K562 (cell line): ENCODE results near the gene TBC1D2. TPM values are rescaled to one million over a fixed set of nuclear protein-coding genes. Genes with fewer than 3 reads are reported as not detected.

ENCODE experiments used
- CREBBP ChIP-seq: IDR thresholded peaks from one replicate; pipeline ENCODE4 v1.6.1; 2012; ENCODE audit warnings: low read depth, mild to moderate bottlenecking, control low read depth, inconsistent platforms, low read length
- CTBP1 ChIP-seq: fragments of 450-650 bp; IDR thresholded peaks from 2 replicates; pipeline ENCODE4 v1.6.1; 2016; ENCODE audit warnings: borderline replicate concordance
- ELF1 ChIP-seq: fragments of 200-800 bp; sonication (Bioruptor generic); IDR thresholded peaks from 2 replicates; pipeline ENCODE4 v1.6.1; 2016; ENCODE audit warnings: missing genetic modification characterization, missing compliant biosample characterization
- HDAC2 ChIP-seq: fragments of 450-650 bp; IDR thresholded peaks from 2 replicates; pipeline ENCODE4 v1.6.1; 2016; ENCODE audit warnings: mild to moderate bottlenecking
- HINFP ChIP-seq: fragments of 450-650 bp; conservative IDR thresholded peaks from 2 replicates; pipeline ENCODE4 v1.6.1; 2016; ENCODE audit warnings: missing genetic modification characterization, low read depth, mild to moderate bottlenecking, control low read depth, missing compliant biosample characterization
- HMG20A ChIP-seq: fragments of 450-650 bp; formaldehyde crosslinking; conservative IDR thresholded peaks from 2 replicates; pipeline ENCODE4 v1.4.0; 2020; ENCODE audit warnings: mild to moderate bottlenecking, mixed read lengths
- JUND ChIP-seq, 2 experiments: IDR thresholded peaks; 2 replicates in 1 of 2; 3 replicates in 1 of 2; pipeline ENCODE4 v1.6.1; 2011; ENCODE audit warnings: borderline replicate concordance in 2 of 2, low read depth in 2 of 2, low read length in 2 of 2, improper control_type of control experiment in 1 of 2, missing biosample characterization in 1 of 2, missing genetic modification characterization in 1 of 2, missing genetic modification reagents in 1 of 2
- KAT7 ChIP-seq: sonication (generic); formaldehyde crosslinking; IDR thresholded peaks from 2 replicates; pipeline ENCODE4 v1.8.0; 2022; ENCODE audit warnings: missing genetic modification reagents, mild to moderate bottlenecking, borderline replicate concordance
- MAZ ChIP-seq, 2 experiments: fragments of 450-650 bp in 1 of 2; sonication (generic) in 1 of 2; formaldehyde crosslinking; IDR thresholded peaks in 1 of 2; conservative IDR thresholded peaks in 1 of 2; 2 replicates each; pipeline versions ENCODE4 v1.4.0 to v1.5.0; 2020; ENCODE audit warnings: mild to moderate bottlenecking in 1 of 2, missing genetic modification reagents in 1 of 2
- MECOM ChIP-seq: fragments of 250-450 bp; sonication (Bioruptor Pico); IDR thresholded peaks from 2 replicates; pipeline ENCODE4 v1.8.0; 2022; ENCODE audit warnings: inconsistent platforms
- POLR2G ChIP-seq: fragments of 200-400 bp; formaldehyde crosslinking; IDR thresholded peaks from 2 replicates; pipeline ENCODE4 v1.6.1; 2017; ENCODE audit warnings: low read depth, mild to moderate bottlenecking, antibody characterized with exemption, low read length, moderate library complexity
- RREB1 ChIP-seq: fragments of 250-450 bp; sonication (Bioruptor Pico); IDR thresholded peaks from 2 replicates; pipeline ENCODE4 v1.4.0; 2020
- SOX6 ChIP-seq: fragments of 450-650 bp; IDR thresholded peaks from 2 replicates; pipeline ENCODE4 v1.6.1; 2014; ENCODE audit warnings: mild to moderate bottlenecking
- SRSF7 ChIP-seq: fragments of 200-400 bp; formaldehyde crosslinking; optimal IDR thresholded peaks from 2 replicates; pipeline ENCODE3; 2017; ENCODE audit warnings: mild to moderate bottlenecking, low read depth, low read length
- TCF3 ChIP-seq: sonication (generic); formaldehyde crosslinking; IDR thresholded peaks from 2 replicates; pipeline ENCODE4 v1.4.0; 2020; ENCODE audit warnings: mild to moderate bottlenecking, missing genetic modification reagents
- TEAD4 ChIP-seq, 2 experiments: sonication (generic) in 1 of 2; formaldehyde crosslinking in 1 of 2; IDR thresholded peaks; 2 replicates each; pipeline versions ENCODE4 v1.6.1 to v1.8.0; 2012 to 2022; ENCODE audit warnings: borderline replicate concordance in 1 of 2, inconsistent platforms in 1 of 2, low read length in 1 of 2, mild to moderate bottlenecking in 1 of 2, missing genetic modification reagents in 1 of 2
- TRIM24 ChIP-seq, 2 experiments: fragments of 450-650 bp; IDR thresholded peaks; 2 replicates each; pipeline ENCODE4 v1.6.1; 2016
- ZNF253 ChIP-seq: fragments of 250-450 bp; sonication (Bioruptor Pico); conservative IDR thresholded peaks from 2 replicates; pipeline ENCODE4 v1.6.1; 2021; ENCODE audit warnings: mild to moderate bottlenecking
- polyA plus RNA-seq, 8 experiments: library from polyadenylated mRNA; depleted of rRNA in 4 of 8; stranded (reverse) in 5 of 8; unstranded in 3 of 8; fragments of >200 nt; fragmentation: Nextera tagmentation in 2 of 8; fragmentation: Illumina TruSeq in 1 of 8; extraction: Ambion mirVana in 2 of 8; extraction: Trizol in 1 of 8; gene quantifications; 2 replicates each; pipeline versions ENCODE4 v1.2.1 to v1.2.3, GENCODE V29; 2011 to 2014; ENCODE audit warnings: inconsistent platforms in 1 of 8, missing spikeins in 1 of 8
- total RNA-seq, 7 experiments: library from RNA; depleted of rRNA in 6 of 7; stranded (reverse); fragments of >200 nt in 6 of 7; fragmentation: Illumina TruSeq in 2 of 7; extraction: Trizol in 2 of 7; gene quantifications; 2 replicates each; pipeline versions ENCODE4 v1.2.1 to v1.2.3, GENCODE V29; 2011 to 2021; ENCODE audit warnings: low replicate concordance in 1 of 7
- TF ChIP-seq, protein P1 (sequence below): sonication (generic); formaldehyde crosslinking; IDR thresholded peaks from 2 replicates; pipeline ENCODE4 v1.8.1; 2023; ENCODE audit warnings: mild to moderate bottlenecking, missing genetic modification reagents

The TBC1D2 gene
- total and polyA plus RNA-seq, 9 of the 15 experiments (the other 6 are each of a cell fraction or from before 2014, with no cell fraction given): 0.10 to 7.0 (median 2.5) TPM

GRCh38 chr9:98168941-98169488 lies 86.4 kb downstream of the TBC1D2 start (continued):
- TF ChIP-seq HINFP (tag) (no peak), SOX6 (peak; percentile 64; the same call in 1 of the 2 replicates), RREB1 (CRISPR knock-in tag) (0 out of 2 replicates have a peak, but pooled peaks have one; percentile 87), HMG20A (no peak), MAZ (CRISPR knock-in tag; conservative IDR thresholded peaks at IDR 0.05 in 1 of 2, IDR thresholded peaks at IDR 0.05 in 1 of 2) (peak; percentile 25 to 63; a peak in 2 of 4 replicates), TRIM24 (IDR thresholded peaks at IDR 0.05) (peak in 1 of 2 experiments; percentile 36; a peak in 1 of 4 replicates), SRSF7 (no peak), CTBP1 (peak; percentile 96), TCF3 (CRISPR knock-in tag) (peak; percentile 45), CREBBP (no peak), JUND (IDR thresholded peaks at IDR 0.05; ENCODE audit: borderline replicate concordance, low read depth, low read length) (peak; percentile 74), JUND (tag; IDR thresholded peaks at IDR 0.05; ENCODE audit: borderline replicate concordance, low read depth, low read length) (peak; percentile 51; the same call in 1 of the 3 replicates), POLR2G (peak; percentile 28; the same call in 1 of the 2 replicates), ELF1 (tag) (0 out of 2 replicates have a peak, but pooled peaks have one; percentile 35), HDAC2 (peak; percentile 95), KAT7 (CRISPR knock-in tag) (no peak), MECOM (peak; percentile 55; the same call in 1 of the 2 replicates), TEAD4 (IDR thresholded peaks at IDR 0.05; ENCODE audit: low read length) (peak; percentile 28; the same call in 1 of the 2 replicates), TEAD4 (CRISPR knock-in tag; IDR thresholded peaks at IDR 0.05; ENCODE audit: borderline replicate concordance) (no peak), ZNF253 (CRISPR knock-in tag) (no peak)
- TF ChIP-seq, protein P1, sequence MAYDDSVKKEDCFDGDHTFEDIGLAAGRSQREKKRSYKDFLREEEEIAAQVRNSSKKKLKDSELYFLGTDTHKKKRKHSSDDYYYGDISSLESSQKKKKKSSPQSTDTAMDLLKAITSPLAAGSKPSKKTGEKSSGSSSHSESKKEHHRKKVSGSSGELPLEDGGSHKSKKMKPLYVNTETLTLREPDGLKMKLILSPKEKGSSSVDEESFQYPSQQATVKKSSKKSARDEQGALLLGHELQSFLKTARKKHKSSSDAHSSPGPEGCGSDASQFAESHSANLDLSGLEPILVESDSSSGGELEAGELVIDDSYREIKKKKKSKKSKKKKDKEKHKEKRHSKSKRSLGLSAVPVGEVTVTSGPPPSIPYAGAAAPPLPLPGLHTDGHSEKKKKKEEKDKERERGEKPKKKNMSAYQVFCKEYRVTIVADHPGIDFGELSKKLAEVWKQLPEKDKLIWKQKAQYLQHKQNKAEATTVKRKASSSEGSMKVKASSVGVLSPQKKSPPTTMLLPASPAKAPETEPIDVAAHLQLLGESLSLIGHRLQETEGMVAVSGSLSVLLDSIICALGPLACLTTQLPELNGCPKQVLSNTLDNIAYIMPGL (CRISPR knock-in tag): no peak
